ENCODE results near the gene ERC2.

The ERC2 gene

GRCh38 chr3:56424336-56424735 lies 43.9 kb downstream of the ERC2 start:
- DNase-seq, result no peak

DNA sequence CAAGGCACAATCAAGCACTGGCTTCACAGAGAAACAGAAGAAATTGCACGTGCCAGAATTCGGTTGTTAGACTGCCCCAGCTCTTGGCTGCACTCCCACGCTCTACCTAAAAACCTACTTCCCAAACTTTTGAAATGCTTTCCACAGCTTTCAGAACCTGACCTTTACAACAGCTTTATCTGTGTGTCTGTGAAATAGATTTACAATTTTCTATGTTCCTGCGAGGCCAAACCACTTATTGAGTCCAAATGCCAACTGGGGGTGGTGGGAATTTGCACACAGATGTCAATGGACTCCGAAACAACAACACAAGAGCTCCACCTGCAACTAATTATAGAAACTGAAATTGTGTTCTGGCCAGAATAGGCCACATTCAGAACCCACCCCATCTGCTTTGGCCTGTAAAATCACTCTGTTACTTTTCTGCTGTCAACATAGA lies 44.6 kb downstream of the ERC2 start:
- DNase-seq, result no peak

GRCh38 chr3:56422316-56422715 lies 46.0 kb downstream of the ERC2 start:
- DNase-seq, result no peak

DNA sequence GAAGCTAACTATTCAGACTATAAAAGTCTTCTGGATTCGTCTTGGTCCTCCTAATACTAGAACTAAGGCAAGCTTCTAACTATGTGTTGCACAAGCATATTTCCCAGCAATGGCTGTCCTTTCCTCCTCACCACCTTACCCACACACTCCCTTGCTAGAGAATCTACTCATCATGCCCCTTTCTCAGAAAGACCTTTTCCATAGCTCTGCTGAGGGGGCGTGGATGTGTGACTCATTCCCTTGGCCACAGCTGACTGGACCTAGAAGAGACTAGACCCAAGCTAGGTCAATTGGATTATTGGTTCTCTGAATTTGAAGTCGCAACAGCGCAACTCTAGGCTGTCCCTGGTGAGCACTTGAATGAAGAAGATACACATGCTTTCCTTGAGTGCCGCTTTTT lies 47.1 kb downstream of the ERC2 start:
- no peak for DNase-seq

GRCh38 chr3:56415652-56416051 lies 52.6 kb downstream of the ERC2 start:
- no peak for DNase-seq

GRCh38 chr3:56413911-56414310 lies 54.4 kb downstream of the ERC2 start:
- DNase-seq, result no peak

- DNase-seq, result no peak
Observed at GRCh38 chr3:56411166-56411565, 57.1 kb downstream of the ERC2 start.

DNA sequence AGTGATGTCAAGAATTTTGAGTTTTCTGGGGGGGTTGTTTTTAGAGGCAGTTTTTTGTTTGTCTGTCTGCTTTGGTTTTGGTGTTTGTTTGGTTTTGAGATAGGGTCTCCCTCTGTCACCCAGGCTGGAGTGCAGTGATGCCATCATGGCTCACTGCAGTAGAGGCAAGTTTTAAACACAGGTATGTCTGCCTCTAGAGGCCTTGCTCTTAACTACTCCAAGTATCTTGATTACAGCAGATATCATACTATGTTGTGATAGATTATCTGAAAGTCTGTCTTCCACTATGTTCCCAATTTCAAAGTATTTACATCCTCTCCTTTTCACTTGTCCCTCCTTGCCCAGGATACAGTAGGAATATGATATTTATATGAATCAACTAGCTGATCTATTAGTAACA lies 57.7 kb downstream of the ERC2 start:
- no peak for DNase-seq

DNA sequence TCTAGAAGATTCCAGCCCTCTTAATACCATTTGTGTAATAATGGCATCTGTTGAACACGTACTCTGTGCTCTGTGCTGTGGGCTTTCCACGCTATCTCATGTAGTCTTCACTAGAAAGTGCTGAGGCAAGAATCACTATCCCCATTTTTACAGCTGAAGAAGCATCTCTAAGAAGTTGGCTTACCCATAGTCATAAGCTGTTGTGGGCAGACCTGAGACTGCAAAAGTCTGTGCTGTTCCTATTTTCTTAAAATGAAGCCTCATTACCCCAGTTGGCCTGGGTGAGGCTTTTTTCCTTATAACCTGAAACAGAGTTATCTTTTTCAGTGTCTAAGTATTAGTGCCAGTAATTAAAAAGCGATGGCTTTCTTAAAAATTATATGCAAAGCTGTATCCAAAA lies 58.5 kb downstream of the ERC2 start:
- no peak for DNase-seq

DNA sequence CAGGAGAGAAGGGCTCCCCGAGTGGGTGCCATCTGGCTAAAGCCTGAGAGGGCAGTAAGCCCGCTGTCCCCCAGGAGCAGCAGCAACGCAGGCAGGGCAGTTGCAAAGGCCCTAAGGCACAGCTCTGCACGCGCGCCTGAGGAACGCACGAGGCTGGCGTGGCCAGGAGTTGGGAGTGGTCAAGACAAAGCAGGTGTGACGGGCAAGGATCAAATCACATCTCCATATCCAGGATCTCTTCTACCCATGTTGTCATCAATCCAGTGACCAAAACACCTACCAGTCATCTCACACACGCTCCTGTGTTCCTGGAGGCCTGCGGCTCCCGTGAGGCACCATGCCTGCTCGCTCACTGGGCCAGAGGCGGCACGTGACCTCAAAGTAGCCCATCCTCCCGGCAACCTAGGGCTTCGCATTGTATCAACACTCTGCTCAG lies 59.5 kb downstream of the ERC2 start:
- DNase-seq, result no peak

DNA sequence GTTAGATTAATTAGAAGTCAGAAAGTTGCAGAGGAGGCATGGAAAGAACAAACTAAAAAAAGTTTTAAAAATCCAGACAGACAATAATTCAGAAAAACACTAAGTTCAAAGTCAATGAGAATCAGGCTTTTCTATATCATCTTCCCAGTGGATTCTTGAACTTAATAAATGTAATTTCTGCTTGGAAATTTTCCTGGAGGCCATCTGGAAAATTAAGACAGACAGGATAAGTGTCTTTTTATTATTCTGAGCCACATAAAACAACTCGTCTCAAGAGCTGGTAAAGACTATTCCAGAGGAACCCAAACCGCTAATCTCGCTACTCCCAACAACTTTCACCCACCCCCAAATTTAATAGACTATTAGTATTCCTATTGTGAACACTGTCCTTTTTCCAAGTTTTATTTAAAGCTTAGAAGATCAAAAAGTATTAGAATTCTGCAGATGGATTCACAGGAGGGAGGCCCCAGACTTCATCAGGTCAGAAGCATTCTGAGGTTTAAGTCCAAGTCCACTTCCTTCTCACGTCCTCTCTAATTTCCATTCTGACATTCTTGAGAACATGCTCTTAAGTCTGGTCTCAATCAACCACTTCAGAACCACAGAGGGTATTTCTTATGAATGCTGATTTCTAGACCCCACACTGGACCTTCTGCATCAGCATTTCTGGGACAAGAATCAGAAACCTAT lies 61.3 kb downstream of the ERC2 start:
- DNase-seq, result no peak

DNA sequence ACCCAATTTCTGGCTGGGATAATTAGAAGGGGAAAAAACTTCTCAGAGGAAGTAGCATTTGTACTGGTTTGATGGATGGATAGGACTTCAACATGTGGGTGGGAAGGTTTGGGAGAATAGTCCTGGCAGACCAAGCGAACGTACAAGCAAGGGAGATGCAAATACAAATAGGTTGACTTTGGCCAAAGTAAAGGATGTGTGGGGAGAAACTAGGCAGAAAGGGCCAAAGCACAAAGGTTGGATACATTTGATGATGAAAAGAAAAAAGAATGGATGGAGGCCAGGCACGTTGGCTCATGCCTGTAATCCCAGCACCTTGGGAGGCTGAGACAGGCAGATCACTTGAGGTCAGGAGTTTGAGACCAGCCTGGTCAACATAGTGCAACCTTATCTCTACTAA lies 63.4 kb downstream of the ERC2 start:
- no peak for DNase-seq

GRCh38 chr3:56398659-56399058 lies 69.6 kb downstream of the ERC2 start:
- no peak for DNase-seq

- no peak for DNase-seq
Observed at GRCh38 chr3:56397798-56398197, 70.5 kb downstream of the ERC2 start.

DNA sequence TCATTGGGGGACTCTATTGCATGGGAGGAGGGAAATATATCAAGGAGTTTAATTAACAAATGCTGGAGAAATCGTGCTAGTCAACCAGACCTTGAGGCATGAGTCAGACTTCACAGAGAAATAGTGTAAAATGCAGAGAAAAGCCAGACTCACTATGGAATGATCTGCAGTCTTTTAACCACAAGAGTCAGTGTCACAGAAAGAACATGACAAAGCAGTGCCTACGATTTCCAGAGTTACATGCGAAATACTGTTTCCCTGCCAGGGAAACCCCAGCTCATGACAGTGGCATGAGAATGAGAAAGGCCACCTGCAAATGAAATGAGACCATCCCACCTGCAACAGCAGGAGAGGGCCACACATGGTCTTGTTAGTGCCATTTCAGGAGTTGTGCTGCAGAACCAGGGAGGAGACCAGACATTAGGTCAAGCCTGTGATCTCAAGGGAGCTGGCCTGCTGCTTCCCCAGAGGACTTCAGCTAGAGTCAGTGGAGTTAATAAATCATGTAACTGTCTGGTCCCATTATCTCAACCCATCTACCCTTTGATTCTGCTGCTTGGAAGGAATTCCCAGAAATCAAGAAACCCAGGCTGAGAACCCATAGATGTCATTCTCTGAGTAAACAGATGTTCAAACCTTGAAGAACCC lies 79.0 kb downstream of the ERC2 start:
- DNase-seq, result no peak

GRCh38 chr3:56383092-56383491 lies 85.2 kb downstream of the ERC2 start:
- no peak for DNase-seq

- no peak for DNase-seq
Observed at GRCh38 chr3:56379723-56380287, 88.5 kb downstream of the ERC2 start.

DNA sequence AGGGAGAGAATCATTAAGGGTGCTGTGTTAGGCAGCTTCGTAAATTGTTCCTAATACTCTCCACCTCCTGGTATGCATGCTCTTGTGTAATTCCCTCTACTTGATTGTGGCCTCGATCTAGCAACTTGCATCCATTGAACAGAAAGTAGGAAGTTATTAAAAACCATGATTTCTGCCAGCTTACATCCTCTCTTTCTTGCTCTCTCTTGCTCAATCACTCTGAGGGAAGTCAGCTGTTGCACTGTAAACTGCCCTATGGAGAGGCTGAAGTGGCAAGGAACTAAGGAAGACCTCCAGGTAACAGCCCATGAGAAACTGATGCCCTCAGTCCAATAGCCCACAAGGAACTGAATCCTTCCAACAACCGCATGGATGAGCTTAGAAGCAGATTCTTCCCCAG lies 92.6 kb downstream of the ERC2 start:
- no peak for DNase-seq

DNA sequence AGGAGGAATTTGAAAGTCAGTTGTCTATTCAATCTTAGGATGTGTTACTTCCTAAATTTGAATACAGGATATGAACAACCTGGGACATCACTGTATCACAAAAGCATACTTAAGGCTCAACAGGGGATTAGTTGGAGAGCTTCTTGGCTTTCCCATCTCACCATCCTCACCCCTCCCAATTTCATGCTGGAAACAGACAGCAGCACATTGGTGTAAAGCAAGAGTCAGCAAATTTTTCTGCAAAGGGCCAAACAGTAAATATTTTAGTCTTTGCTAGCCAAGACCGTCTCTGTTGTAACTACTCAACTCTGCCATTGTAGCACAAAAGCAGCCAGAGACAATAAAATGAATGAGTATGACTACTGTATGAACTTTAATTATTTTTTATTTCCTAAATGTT lies 94.9 kb downstream of the ERC2 start:
- no peak for DNase-seq

- DNase-seq, result no peak
Observed at GRCh38 chr3:56370991-56371775, 97.1 kb downstream of the ERC2 start.

DNA sequence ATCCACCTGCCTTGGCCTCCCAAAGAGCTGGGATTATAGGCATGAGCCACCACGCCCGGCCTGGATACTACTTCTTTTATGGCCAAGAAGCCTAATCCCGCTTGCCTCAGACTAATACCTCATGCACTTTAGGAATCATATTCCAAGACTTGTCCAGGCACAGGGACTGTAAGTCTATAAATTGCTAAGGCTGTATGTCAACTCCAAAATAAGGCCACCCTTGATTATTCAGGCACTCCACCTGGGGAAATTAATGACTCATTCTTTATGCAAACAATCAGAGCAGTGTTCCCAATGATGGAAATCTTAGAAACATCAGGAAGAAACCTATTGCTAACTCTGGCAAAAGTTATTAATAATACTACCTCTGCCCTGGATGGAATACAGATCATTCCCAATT lies 98.4 kb downstream of the ERC2 start:
- no peak for DNase-seq

GRCh38 chr3:56368846-56369245 lies 99.4 kb downstream of the ERC2 start:
- DNase-seq, result no peak

DNA sequence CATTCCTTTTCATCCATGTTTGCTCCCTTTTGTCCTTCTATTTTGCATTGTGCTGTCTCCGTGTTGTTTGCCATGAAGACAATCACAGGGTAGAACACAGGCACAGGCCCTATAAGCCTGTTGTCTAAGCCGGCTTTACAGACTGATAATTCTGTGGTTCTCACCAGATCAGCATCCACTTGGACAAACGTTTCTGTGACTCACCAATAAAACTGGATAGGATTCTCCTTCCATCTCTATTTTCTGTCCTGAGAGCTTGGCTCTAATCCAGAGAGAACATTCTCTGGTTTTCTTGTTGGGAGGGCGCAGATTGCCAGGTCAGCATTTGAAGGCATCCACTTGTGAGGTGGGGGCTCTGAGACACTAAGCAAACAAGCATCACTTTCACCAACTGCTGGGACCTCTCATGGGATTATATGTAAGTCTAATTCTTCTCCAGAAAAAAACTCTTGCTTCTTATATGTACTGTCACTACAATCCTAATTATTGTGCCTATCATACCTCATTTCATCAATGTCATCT lies 101.6 kb downstream of the ERC2 start:
- no peak for DNase-seq
